Mesenteric fat pad (tissue), 1 donor: ENCODE results near the gene MIER3. TPM values are rescaled to one million over a fixed set of nuclear protein-coding genes. Genes with fewer than 3 reads are reported as not detected.

Experiments used
- DNase-seq: peaks from one replicate; pipeline ENCODE4 v3.0.0-alpha.2; 2020; ENCODE audit warnings: low spot score
- total RNA-seq: library from RNA; stranded (reverse); fragmentation: NEBNext Ultra II Directional; extraction: Animal tissue kit (Norgen Biotek cat#: 25700); gene quantifications from one replicate; pipeline ENCODE4 v1.2.1, GENCODE V29; 2021
- donor health status: DM: yes; HTN: yes; CAD: no.

Gene MIER3
- total RNA-seq, 1 donor from 2014 or later: 19.6 TPM

- no peak for DNase-seq
These were observed 51.5 kb downstream of the MIER3 start for GRCh38 chr5:56900395-56900794.

GRCh38 chr5:56898213-56898612, 53.7 kb downstream of the MIER3 start:
- DNase-seq: no peak

- no peak for DNase-seq
These were observed 55.2 kb downstream of the MIER3 start for GRCh38 chr5:56896763-56897162.

- no peak for DNase-seq
These were observed 58.5 kb downstream of the MIER3 start for GRCh38 chr5:56893251-56893951.

GRCh38 chr5:56881571-56881970, 70.4 kb downstream of the MIER3 start:
- no peak for DNase-seq

GRCh38 chr5:56876327-56876726, 75.6 kb downstream of the MIER3 start:
- DNase-seq: no peak

- DNase-seq: no peak
These were observed 78.9 kb downstream of the MIER3 start for GRCh38 chr5:56873056-56873455.

GRCh38 chr5:56871777-56872176, 80.1 kb downstream of the MIER3 start:
- no peak for DNase-seq

Other genes starting within 250 kb of the MIER3 start
- gene MAP3K1, start 136.6 kb downstream of the MIER3 start, total RNA-seq: 16.5 TPM
- 11.9 TPM for gene SETD9, start 42.5 kb downstream of the MIER3 start, total RNA-seq
- 52.8 TPM for gene GPBP1, start 221.9 kb upstream of the MIER3 start, total RNA-seq